Skeletal muscle cell (primary cell): ENCODE data around the gene RPS27A.
A peak's percentile ranks its signal among the peaks of the same experiment; 100 is the strongest.
"Not testable (repeated sequence)": the region's sequence is repeated elsewhere in the genome, so short reads cannot be mapped to it uniquely, and the experiment has no call there.

Source experiments
- DNase-seq: peaks from one replicate; pipeline ENCODE4 v3.0.0-alpha.2; 2010; ENCODE audit warnings: low read depth
- H3K4me3 ChIP-seq: 2 replicates; pipeline ENCODE4 v1.5.1; 2011; ENCODE audit warnings: low read depth, mild to moderate bottlenecking, control low read depth, low read length, moderate library complexity

RPS27A gene

DNA sequence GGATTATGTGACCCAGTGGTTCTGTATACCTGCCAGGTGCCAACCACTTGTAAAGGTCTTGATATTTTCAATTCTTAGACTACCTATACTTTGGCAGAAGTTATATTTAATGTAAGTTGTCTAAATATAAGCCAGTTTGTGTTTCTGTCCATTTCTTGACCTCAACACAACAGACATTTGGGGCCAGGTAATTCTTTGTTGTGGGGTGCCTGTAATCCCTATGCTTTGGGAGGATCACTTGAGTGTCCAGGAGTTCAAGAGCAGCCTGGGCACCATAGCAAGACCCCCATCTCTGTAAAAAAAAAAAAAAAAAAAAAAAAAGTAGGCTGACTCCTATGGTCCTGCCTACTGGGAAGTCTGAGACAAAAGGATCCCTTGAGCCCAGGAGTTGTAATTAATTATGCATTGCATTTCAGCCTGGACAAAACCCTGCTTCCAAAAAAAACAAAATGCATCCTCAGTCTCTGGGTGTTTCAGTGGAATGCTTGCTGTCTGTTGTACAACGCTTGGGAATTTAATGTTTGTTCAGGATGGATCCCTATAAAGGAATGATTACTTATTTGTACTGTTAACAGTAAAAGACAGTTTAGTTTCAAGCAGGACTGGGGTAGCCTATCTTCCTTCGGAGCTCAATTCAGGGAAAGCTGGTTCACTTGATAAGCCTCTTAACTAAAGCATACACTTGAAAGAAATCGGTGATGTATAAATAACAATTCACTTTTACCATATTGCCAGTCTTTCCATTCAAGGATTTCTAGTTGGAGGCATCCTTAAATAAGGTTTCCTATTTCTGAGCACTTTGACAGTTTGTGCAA lies 3.4 kb downstream of the RPS27A start:
- H3K4me3 ChIP-seq, result no peak overlapping the region
- DNase-seq, result no peak

DNA sequence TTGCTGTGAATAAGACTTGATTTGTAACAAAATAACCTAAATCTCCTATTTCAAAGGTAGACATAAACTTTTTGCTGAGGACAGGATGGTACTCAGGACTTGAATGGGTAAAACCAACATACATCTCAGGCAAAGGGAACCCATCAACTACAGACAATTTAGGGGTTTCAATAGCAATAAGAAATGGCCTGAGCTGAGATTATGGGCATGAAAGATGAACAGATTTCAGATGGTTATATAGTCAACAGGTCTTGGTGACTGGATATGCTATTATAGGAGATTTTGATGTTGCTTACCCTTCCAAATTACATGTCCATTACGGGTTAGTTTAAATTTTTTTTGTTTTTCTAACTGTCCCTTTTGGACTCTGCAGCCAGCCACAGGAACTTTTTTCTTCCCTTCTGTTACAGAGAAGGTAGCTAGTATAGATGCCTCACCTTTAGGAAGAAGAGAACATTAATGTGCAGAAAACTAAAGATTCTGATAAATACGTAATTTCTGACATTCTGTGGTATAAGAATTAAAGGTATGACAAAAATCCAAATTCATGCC lies 4.6 kb downstream of the RPS27A start:
- DNase-seq, result no peak
- no peak overlapping the region for H3K4me3 ChIP-seq

DNA sequence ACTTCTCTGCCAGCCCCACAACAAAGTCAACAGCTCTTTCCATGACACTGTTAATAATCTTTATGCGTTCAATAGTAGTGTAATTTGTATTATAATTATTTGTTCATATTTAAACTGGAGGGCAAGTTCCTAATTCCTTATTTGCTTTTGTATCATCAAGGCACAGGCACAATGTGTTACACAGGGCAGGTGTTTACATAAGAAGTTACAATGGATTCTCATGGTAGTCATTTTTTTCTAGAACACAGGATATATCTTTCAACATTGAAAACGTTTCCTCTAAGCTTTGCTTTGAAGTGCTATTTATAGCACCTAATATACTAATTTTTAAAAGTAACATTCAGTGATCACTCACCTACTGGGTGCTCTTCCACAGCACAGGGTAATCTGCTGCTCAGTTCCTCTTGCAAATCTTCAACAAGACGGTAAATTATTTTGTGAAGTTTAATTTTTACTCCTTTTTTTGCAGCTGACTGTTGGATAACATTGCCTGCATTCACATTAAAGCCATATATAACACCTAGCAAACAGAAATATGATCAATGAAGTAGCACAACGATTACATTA lies 7.3 kb downstream of the RPS27A start:
- no peak overlapping the region for H3K4me3 ChIP-seq
- no peak for DNase-seq

DNA sequence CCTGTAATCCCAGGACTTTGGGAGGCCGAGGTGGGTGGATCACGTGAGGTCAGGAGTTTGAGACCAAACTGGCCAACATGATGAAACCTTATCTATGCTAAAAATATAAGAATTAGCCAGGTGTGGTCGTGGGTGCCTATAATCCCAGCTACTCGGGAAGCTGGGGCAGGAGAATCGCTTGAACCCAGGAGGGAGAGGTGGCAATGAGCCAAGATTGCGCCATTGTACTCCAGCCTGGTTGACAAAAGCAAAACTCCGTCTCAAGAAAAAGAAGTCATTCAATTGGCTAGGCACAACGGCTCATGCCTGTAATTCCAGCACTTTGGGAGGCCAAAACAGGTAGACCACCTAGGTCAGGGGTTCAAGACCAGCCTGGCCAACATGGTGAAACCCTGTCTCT lies 9.1 kb downstream of the RPS27A start:
- not testable (repeated sequence) for DNase-seq, H3K4me3 ChIP-seq

DNA sequence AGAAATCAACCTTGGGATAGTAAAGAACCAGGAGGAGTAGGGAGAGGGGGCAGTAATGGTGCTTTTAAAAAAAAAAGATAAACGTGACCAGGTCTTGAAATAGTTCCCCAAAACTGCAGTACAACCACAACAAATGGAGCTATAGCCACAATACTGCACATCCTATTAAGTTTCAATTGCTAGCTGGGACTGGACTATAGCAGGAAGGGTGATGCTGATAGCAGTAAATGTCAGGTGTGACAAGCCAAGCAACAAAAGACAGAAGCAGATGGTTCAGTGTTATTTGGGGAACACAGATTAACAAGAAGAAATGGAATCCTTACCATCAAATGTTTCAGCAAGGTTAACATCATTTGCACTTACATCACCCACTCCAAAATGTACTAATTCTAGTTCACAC lies 10.1 kb downstream of the RPS27A start:
- DNase-seq, result no peak
- no peak overlapping the region for H3K4me3 ChIP-seq

DNA sequence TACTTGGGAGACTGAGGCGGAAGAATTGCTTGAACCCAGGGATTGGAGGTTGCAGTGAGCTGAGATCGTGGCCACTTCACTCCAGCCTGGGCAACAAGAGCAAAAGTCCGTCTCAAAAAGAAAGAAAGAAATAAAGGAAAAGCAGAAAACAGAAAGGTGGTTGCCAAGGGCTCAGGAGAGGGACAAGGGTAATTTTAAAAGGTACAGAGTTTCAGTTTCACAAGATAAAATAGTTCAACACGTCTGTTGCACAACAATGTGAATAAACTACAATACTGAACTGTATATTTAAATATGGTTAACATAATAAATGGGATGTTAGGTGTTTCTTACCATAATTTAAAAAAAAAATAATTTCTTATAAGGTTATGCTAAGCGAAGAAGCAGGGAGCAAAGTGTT lies 12.9 kb downstream of the RPS27A start:
- no peak overlapping the region for H3K4me3 ChIP-seq
- no peak for DNase-seq

DNA sequence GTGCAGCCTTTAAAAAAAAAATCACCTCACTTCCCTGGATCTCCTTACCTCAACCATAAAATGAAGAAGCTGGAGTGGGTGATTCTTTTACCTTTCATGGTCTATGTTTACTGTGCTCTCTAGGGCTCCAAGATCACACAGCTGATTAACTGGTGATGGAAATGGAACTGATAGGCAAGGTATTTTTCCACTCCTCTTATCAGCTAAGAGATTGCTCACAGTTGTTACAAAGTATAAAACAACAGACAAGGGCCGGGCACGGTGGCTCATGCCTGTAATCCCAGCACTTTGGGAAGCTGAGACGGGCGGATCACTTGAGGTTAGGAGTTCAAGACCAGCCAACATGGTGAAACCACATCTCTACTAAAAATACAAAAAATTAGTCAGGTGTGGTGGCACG lies 14.5 kb downstream of the RPS27A start:
- no peak for DNase-seq
- H3K4me3 ChIP-seq, result no peak overlapping the region

DNA sequence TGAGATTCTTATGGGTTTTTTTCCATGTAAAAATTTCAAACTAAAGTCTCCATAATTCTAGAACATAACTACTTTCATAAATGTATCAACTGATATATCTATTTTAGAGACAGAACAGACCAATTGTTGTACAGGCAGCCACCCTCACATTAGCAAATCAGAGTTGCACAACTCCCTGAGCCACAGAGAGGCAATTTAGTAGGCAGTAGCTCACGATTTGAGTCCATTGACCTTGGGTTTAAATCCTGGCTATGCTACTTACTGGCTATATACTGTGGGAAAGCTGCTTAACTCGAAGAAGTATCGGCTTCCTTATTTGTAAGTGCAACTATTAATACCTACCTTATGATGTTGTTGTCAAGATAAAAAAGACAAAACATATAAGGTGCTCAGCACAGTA lies 20.3 kb downstream of the RPS27A start:
- no peak overlapping the region for H3K4me3 ChIP-seq
- DNase-seq, result no peak

DNA sequence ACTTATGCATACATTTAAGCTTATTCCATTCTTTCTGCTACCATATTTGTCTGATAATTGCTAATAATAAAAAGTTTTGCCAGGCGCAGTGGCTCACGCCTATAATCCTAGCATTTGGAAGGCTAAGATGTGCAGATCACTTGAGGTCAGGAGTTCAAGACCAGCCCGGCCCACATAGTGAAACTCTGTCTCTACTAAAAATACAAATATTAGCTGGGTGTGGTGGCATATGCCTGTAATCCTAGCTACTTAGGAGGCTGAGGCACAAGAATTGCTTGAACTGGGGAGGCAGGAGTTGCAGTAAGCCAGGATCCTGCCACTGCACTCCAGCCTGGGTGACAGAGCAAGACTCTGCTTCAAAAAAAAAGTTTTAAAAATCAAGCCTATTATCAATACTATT lies 27.1 kb downstream of the RPS27A start:
- not testable (repeated sequence) for H3K4me3 ChIP-seq, DNase-seq

DNA sequence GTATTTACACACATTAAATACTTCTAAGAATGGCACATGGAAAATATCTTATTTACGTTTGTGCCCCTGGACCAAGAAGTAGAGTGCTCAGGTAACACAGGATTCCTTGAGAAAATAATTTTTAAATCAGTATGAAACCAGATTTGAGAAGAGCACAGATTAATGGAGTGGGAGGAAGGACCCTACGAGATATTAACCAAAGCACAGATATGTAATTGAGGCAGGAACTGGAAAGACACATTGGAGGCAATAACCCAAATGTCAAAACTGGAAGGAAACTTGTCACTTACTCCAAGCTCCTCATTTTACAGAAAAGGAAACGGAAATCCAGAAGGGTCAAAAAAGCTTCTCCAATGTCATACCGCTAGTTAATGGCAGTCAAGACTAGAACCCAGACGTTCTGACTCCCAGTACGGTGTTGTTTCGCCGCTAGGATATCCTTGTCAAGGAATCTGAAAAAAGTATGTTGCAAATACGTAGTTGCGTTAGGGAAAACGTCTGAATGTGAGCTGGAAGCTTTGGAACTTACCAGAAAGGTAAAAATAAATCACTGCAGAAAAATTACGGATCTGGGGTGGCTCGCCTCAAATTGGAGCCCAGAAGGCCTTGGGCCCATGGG lies 35.9 kb downstream of the RPS27A start:
- DNase-seq, result no peak
- peak overlapping the region; percentile 85 for H3K4me3 ChIP-seq

DNA sequence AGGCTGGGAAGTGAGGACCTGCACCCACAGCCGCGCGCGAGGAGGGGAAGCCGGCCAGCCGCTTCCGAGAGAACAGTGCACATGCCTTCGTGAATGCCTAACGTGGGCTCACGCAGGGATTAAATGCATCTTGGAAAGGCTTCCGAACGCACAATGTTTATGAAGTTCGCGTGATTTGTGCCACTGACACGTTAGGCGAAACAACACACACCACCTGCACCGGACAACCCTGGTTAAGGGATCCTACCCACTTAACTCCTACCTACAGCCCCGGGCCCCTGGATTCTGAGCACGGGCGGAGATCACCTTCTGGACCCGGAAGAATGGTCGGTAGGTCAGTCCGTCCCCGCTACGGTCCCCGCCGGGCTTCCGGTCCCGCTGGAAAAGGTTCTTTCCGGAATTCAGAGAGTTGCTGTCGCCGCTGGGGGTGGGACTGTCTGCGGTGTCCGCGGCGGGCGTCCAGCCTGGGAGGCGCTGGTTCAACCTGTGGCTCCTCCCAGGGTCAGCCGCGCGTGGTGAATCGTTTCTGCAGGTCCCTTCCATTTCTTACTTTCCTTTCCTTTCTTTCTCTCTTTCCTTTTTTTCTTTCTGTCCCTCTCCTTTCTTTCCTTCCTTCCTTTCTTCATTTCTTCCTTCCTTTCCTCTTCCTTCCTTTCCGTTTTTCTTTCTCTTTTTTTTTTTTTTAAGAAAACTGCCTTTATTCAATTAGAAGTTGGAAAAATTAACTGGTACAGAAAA lies 36.6 kb downstream of the RPS27A start, which contains the start of gene MTIF2:
TSS of gene MTIF2 (minus strand) at position 325 of the 738 bp plus-strand sequence. CDS start 5,373 bp downstream, outside the sequence.
- peak; percentile 74 for DNase-seq
- peak within 1 kb of the TSS; percentile 85 for H3K4me3 ChIP-seq

DNA sequence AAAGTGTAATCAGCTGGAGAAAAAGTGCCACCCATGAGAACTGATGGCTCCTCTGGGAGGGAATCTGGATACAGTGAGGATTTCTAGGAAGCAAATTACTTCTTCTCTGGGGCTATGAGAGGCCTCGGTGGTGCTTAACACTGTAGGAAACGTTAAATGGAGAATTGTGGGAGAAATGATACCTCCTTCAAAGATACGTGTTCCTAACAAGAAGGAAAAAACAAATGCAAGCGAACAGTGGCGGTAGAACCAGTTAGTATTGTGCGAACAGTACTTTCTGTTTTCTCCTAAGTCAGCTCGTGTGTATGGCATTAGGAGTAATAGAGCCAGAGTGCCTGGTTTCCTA lies 37.1 kb downstream of the RPS27A start:
- H3K4me3 ChIP-seq, result peak overlapping the region; percentile 85
- DNase-seq, result no peak

DNA sequence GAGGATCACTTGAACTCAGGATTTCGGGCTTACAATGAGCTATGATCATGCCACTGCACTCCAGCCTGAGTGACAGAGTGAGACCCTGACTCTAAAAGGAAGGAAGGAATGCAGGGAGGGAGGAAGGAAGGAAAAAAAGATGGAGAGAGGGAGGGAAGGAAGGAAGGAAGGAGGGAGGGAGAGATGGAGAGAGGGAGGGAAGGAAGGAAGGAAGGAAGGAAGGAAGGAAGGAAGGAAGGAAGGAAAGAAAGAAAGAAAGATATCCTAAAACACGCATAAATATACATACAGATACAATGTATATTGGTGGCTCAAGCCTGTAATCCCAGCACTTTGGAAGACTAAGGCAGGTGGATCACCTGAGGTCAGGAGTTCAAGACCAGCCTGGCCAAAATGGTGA lies 41.9 kb downstream of the RPS27A start:
- DNase-seq, H3K4me3 ChIP-seq: not testable (repeated sequence)

DNA sequence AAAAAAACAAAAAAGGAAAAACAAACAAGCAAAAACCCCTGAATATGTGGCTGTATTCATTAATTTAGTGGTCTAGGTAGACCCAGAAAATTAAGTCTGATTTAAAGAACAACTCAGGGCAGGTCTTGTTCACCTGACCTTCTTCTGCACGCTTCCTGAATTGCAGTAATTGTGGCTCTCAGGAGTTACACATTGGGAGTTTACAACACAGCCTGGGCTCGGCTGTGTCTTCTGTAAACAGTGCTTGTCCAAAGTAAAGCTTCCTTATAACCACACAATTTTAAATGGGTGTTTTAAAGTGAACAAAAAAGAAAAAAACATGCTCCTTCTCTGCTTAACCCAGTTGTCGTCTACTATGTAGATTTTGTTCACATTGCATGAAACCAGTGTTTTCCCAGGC lies 44.8 kb downstream of the RPS27A start:
- DNase-seq, result no peak
- no peak overlapping the region for H3K4me3 ChIP-seq

DNA sequence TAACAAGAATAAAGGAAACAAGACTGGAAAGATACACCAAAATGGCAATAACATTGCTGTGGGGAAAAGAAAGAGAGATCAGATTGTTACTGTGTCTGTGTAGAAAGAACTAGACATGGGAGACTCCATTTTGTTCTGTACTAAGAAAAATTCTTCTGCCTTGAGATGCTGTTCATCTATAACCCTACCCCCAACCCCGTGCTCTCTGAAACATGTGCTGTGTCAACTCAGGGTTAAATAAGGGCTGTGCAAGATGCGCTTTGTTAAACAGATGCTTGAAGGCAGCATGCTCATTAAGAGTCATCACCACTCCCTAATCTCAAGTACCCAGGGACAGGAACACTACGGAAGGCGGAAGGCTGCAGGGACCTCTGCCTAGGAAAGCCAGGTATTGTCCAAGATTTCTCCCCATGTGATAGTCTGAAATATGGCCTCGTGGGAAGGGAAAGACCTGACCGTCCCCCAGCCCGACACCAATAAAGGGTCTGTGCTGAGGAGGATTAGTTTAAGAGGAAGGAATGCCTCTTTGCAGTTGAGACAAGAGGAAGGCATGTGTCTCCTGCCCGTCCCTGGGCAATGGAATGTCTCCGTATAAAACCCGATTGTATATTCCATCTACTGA lies 46.8 kb downstream of the RPS27A start:
- not testable (repeated sequence) for DNase-seq

DNA sequence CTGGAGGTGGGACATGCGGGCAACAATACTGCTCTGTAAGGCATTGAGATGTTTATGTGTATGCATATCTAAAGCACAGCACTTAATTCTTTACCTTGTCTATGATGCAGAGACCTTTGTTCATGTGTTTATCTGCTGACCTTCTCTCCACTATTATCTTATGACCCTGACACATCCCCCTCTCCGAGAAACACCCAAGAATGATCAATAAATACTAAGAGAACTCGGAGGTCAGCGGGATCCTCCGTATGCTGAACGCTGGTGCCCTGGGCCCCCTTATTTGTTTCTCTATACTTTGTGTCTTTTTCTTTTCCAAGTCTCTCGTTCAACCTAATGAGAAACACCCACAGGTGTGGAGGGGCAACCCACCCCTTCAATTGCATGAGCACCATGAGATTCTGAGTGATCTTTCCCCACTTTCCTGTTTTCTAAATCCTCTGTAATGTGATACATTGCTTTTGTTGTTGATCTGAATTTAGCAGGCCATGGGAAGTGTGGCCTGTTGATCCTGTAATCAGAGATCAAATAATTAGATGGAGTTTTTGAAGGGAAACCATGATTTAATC lies 47.5 kb downstream of the RPS27A start:
- H3K4me3 ChIP-seq, DNase-seq: not testable (repeated sequence)

More for the DNA sequence above, 46.8 kb downstream of the RPS27A start:
- H3K4me3 ChIP-seq, result not testable (repeated sequence)

DNA sequence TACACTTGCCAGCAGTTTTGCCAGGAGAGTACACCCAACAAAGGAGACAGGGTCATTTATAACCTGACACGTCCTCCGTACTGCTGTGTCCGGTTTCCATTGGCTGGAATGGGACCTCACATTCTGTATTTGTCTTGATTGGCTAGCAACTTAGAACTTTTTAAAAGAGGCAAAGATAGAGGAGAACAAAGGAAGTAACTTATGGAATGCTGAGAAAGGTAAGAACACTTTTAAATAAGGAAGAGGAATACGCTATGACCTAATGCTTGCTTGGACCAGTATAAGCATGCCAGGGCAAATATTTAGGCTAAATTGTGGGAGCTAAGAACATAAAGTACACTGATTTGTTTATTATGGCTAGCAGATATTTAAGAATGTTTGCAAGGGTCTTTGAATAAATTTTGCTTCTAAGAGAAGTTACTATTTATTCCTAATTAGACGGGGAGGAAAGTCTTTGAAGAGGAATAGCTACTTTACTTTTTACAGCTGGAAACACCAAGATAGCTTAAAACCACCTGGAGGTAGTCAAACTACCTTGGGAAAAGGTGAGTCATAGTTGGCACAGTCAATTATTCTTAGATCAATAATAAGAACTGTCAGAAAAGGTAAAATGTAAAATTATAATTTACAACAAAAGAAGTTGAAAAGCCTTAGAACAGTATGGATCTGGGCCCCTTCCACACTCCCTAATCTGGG lies 48.5 kb downstream of the RPS27A start:
- not testable (repeated sequence) for H3K4me3 ChIP-seq

DNA sequence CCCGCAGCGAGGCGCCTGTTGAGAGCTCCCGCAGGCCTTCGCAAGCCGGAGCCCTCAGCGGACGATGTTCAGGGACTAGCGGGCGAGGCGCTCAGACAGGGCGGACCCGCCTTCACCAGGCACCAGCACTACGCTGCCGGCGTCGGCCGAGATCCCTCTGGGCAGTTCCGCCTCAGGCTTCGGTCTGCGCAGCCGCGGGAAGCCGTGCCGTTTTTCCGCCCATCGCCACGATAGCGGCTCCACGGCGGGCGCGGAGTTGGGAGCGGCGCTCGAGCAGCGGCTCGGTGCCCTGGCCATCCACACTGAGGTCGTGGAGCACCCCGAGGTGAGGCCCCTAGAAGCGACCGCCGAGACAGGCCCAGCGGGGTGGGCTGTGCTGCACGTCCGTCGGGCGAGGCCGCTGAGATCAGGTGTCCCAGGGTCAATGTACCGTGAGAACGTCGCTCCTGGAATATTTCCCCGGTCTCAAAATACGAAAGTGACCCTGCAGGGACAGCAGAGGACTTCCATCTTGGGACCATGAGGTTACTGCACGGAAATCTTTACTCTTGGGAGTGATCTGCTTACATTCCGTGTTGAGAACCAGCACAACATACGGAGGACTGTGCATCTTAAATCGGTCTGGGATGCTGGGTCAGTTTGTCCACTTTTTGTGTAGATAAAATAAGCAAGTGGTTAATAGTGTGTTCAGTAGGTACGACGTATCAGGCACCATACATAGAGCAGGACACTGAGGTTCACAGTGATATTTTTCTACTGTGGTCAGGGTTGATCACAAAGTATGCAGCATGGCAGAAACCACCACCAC lies 49.8 kb downstream of the RPS27A start:
- peak; percentile 55 for DNase-seq
- H3K4me3 ChIP-seq, result peak overlapping the region; percentile 66

More for the DNA sequence above, 48.5 kb downstream of the RPS27A start:
- DNase-seq, result not testable (repeated sequence)
